ENCODE measurements around the gene TM4SF20.

DNA sequence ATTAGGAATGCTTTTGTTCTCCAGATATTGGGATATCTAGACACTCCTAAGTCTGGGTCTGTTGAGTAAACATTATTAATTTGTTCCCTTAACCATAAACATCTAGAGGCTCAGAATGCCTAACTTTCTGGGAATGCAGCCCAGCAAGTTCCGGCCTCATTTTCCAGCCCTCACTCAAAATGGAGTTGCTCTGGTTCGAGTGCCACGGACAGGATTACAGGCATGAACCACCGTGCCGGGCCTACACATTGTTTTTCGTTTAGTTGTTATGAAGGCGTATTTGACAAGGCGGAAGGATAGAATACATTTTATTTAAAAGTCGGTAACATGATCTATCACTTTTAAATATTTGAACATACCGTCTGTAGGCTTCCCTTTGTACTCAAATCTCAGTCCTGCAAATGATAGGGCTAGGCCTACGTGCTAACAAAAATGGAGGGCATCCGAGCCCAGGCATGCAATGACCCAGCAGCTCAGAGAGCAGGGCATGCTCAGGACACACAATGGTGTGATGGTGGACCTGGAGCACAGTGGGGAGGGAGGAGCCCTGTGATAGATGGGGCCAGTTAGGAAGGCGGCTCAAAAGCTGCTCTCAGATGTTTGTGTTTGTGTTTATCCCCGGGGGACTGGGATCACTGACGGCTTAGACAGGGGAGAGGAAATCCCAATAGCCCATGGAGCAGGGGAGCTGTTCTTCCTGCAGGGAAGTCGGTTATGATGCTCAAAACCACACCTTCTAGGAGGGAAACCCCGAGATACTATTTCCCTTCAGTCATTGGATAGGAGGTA, 11.6 kb upstream of the TM4SF20 start:
- no peak for TF ChIP-seq POLR2A (IDR thresholded peaks at IDR 0.05; ENCODE audit: low read depth, low read length)
- TF ChIP-seq POLR2AphosphoS5 (IDR thresholded peaks at IDR 0.05; ENCODE audit: low read depth, low read length): no peak
- no peak for TF ChIP-seq TAF1 (IDR thresholded peaks at IDR 0.05; ENCODE audit: low read depth, low read length)
- no peak for TF ChIP-seq SPI1 (IDR thresholded peaks at IDR 0.05; ENCODE audit: low read depth, low read length)
- no peak for TF ChIP-seq POU2F2 (IDR thresholded peaks at IDR 0.05; ENCODE audit: low read depth, low read length)
- TF ChIP-seq PAX5 (IDR thresholded peaks at IDR 0.05; ENCODE audit: insufficient read depth, low read length, severe bottlenecking): no peak
